Measurements from ENCODE around the gene FHAD1. TPM values are rescaled to one million over a fixed set of nuclear protein-coding genes. Genes with fewer than 3 reads are reported as not detected.
"Not testable (repeated sequence)": the region's sequence is repeated elsewhere in the genome, so short reads cannot be mapped to it uniquely, and the experiment has no call there.

Gene FHAD1
- total RNA-seq, 6 donors from 2014 or later, result 2.0 to 45.8 (median 12.5) TPM

DNA sequence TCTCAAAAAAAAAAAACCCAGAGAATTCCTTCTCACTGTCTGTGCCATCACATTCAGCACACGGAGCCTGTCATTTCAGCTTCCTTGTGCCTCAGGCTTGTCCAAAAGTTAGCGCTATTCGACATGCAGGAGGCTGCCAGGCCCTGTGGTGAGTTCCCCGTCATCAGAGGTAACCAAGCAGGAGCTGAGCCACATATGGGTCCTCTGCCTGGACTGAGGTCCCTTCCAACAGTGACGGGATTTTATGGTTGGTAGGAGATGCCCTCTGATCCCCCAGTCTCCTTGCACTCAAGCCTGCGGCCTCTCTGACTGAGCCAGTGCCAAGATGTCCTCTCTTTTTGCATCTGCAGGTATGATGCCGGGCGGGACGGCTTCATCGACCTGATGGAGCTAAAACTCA, 178.5 kb downstream of the FHAD1 start:
- peaks cover 0 to 41% (median 19%) of the 10 kb centered on the region in 4 donors for H3K36me3 ChIP-seq
- 95 to 98% methylated on average over 7 to 10 of the region's 10 CpGs for WGBS, 2 donors
- no peak overlapping the region for H3K4me3 ChIP-seq
- no peaks in the 10 kb centered on the region for H3K9me3 ChIP-seq
- TF ChIP-seq POLR2A (IDR thresholded peaks at IDR 0.05), result no peak
- no peak for TF ChIP-seq EP300 (IDR thresholded peaks at IDR 0.05)
- no peak for TF ChIP-seq POLR2AphosphoS5 (IDR thresholded peaks at IDR 0.05)
- TF ChIP-seq, protein P1, sequence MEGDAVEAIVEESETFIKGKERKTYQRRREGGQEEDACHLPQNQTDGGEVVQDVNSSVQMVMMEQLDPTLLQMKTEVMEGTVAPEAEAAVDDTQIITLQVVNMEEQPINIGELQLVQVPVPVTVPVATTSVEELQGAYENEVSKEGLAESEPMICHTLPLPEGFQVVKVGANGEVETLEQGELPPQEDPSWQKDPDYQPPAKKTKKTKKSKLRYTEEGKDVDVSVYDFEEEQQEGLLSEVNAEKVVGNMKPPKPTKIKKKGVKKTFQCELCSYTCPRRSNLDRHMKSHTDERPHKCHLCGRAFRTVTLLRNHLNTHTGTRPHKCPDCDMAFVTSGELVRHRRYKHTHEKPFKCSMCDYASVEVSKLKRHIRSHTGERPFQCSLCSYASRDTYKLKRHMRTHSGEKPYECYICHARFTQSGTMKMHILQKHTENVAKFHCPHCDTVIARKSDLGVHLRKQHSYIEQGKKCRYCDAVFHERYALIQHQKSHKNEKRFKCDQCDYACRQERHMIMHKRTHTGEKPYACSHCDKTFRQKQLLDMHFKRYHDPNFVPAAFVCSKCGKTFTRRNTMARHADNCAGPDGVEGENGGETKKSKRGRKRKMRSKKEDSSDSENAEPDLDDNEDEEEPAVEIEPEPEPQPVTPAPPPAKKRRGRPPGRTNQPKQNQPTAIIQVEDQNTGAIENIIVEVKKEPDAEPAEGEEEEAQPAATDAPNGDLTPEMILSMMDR (IDR thresholded peaks at IDR 0.05), result no peak
- no peaks in the 10 kb centered on the region for H3K27me3 ChIP-seq
- peaks cover 2 to 40% (median 13%) of the 10 kb centered on the region in 4 donors for H3K4me1 ChIP-seq
- ATAC-seq (ENCODE audit: low FRiP score in 2 of 2), result no peak
- DNase-seq, result no peak
- H3K27ac ChIP-seq, result no peak overlapping the region

DNA sequence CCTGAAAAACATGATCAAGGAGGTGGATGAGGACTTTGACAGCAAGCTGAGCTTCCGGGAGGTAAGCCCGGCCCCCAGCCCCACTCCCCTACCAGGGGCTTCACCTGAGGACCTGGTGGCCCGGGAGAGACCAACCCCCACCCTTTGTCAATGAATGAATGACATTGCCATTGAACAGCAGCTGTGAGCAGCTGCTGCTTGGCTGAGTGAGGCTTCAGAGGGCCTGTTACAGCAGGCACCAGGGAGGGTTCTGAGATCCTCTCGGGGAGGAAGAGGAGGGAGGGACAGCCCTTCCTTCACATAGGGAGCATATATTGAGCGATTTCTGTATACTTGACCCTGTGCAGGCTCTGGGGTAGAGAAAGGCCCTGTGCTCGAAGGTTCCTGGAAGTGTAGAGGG, 178.9 kb downstream of the FHAD1 start:
- TF ChIP-seq POLR2AphosphoS5 (IDR thresholded peaks at IDR 0.05), result peak in 1 of 2 donors; percentile 19
- TF ChIP-seq, protein P1 (IDR thresholded peaks at IDR 0.05), result no peak
- Histone ChIP-seq H3K27ac (peak overlapping the region in 1 of 4 donors; percentile 1), H3K27me3 (no peaks in the 10 kb centered on the region), H3K4me3 (no peak overlapping the region), H3K36me3 (peaks cover 0 to 46% (median 21%) of the 10 kb centered on the region in 4 donors), H3K9me3 (no peaks in the 10 kb centered on the region), H3K4me1 (peaks cover under 1 to 36% (median 11%) of the 10 kb centered on the region in 4 donors)
- no peak for DNase-seq
- ATAC-seq (ENCODE audit: low FRiP score in 2 of 2), result no peak
- 76 to 87% methylated on average over 3 to 6 of the region's 6 CpGs for WGBS, 2 donors

DNA sequence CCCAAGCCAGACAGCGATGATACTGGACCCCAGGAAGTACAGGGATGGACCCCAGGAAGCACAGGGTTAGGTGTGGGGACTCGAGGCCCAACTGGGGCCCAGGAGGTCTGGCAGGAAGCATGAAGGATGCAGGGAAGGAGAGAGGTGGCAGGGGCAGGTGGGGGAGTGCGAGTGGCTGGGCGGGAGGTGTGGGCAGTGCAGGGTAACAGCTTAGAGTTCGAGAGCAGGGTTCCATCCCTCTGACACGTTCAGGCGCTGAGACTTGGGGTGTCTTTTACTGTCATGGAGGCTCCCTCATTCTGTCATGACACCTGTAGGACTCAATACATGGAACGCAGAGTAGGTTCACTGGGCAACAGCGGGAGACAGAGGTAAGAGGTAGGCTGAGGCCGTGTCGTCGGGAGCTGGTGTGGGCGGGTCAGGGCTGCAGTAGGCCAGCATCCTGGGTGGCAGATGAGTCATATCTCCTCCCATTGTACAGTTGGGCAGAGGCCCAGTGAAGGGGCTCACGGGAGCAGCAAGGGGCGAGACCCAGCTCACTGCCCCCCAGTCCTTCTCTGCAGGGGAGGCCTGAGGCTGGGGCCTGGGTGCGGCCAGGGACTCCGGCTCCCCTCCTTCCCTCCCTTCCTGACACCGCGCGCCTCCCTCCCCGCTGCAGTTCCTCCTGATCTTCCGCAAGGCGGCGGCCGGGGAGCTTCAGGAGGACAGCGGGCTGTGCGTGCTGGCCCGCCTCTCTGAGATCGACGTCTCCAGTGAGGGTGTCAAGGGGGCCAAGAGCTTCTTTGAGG, 179.7 kb downstream of the FHAD1 start:
- no peak overlapping the region for H3K4me3 ChIP-seq
- WGBS, 2 donors, result 78 to 86% methylated on average over 9 to 25 of the region's 30 CpGs
- no peaks in the 10 kb centered on the region for H3K9me3 ChIP-seq
- H3K36me3 ChIP-seq, result peaks cover 0 to 47% (median 21%) of the 10 kb centered on the region in 4 donors
- peaks cover 0 to 30% (median 9%) of the 10 kb centered on the region in 4 donors for H3K4me1 ChIP-seq
- ATAC-seq (ENCODE audit: low FRiP score in 2 of 2) (peak in 1 of 2 donors; percentile 45), DNase-seq (peak in 1 of 2 donors; percentile 82)
- H3K27me3 ChIP-seq, result no peaks in the 10 kb centered on the region
- peak overlapping the region in 1 of 4 donors; percentile 1 for H3K27ac ChIP-seq
- TF ChIP-seq EP300 (IDR thresholded peaks at IDR 0.05), result no peak
- TF ChIP-seq, protein P1 (IDR thresholded peaks at IDR 0.05), result peak in 1 of 6 experiments; percentile 22

DNA sequence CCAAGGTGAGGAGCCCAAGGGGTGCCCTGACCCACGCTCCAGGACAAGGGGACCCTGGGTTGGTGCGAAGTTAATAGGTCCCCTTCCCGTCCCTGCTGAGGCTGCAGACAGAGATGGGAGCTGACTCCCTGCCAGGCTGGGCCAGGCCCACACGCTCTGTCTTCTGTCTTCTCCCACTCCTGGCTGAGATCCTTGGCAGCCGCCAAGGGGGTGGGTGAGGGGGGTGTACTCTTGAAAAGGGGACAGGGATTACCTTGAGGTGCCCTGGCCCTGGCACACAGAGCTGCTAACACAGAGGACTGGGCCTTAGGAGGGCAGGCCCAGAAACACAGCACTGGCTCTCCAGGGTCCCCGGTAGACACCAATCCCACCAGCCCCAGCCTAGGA, 180.2 kb downstream of the FHAD1 start:
- DNase-seq (no peak), ATAC-seq (ENCODE audit: low FRiP score in 2 of 2) (no peak)
- WGBS, 2 donors, result 97 to 100% methylated on average over 4 to 6 of the region's 6 CpGs
- H3K9me3 ChIP-seq, result no peaks in the 10 kb centered on the region
- H3K36me3 ChIP-seq, result peaks cover 0 to 47% (median 21%) of the 10 kb centered on the region in 4 donors
- peaks cover 0 to 30% (median 9%) of the 10 kb centered on the region in 4 donors for H3K4me1 ChIP-seq
- H3K4me3 ChIP-seq, result no peak overlapping the region
- TF ChIP-seq POLR2AphosphoS5 (IDR thresholded peaks at IDR 0.05), result no peak
- TF ChIP-seq POLR2A (IDR thresholded peaks at IDR 0.05), result no peak
- TF ChIP-seq EP300 (IDR thresholded peaks at IDR 0.05), result no peak
- TF ChIP-seq, protein P1 (IDR thresholded peaks at IDR 0.05), result no peak
- H3K27me3 ChIP-seq, result no peaks in the 10 kb centered on the region
- peak overlapping the region in 1 of 4 donors; percentile 1 for H3K27ac ChIP-seq

DNA sequence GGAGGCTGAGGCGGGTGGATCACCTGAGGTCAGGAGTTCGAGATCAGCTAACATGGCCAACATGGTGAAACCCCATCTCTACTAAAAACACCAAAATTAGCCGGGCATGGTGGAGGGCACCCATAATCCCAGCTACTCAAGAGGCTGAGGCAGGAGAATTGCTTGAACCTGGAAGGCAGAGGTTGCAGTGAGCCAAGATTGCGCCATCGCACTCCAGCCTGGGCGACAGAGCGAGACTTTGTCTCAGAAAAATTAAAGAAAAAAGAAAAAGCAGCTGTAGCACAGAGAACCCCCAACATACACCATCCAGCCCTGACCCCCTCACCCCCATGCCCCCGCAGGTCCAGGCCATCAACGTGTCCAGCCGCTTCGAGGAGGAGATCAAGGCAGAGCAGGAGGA, 181.2 kb downstream of the FHAD1 start:
- WGBS, 2 donors, result 82 to 84% methylated on average over 11 of the region's 11 CpGs
- not testable (repeated sequence) for DNase-seq, H3K4me3 ChIP-seq

More for the DNA sequence above, 181.2 kb downstream of the FHAD1 start:
- H3K4me1 ChIP-seq, result peaks cover 0 to 28% (median 9%) of the 10 kb centered on the region in 4 donors
- not testable (repeated sequence) for H3K27me3 ChIP-seq; H3K27ac ChIP-seq; ATAC-seq (ENCODE audit: low FRiP score in 2 of 2); H3K9me3 ChIP-seq
- peaks cover 0 to 47% (median 21%) of the 10 kb centered on the region in 4 donors for H3K36me3 ChIP-seq

All from upper lobe of left lung (tissue), 6 donors.